HG03469 (cell line): Measurements from ENCODE around the gene EP400.
A peak's percentile ranks its signal among the peaks of the same experiment; 100 is the strongest.

Experiments used
- ATAC-seq: cut with Tn5 transposase; IDR thresholded peaks from one replicate; pipeline ENCODE4 v1.9.1; 2021; ENCODE audit warnings: mild to moderate bottlenecking, moderate library complexity, moderate number of reproducible peaks; ENCODE audit not compliant: unreplicated experiment

The EP400 gene

GRCh38 chr12:131922772-131923171, 27.0 kb upstream of the EP400 start:
- no peak for ATAC-seq

GRCh38 chr12:131923260-131923659, 26.5 kb upstream of the EP400 start:
- ATAC-seq, result peak; percentile 50

DNA sequence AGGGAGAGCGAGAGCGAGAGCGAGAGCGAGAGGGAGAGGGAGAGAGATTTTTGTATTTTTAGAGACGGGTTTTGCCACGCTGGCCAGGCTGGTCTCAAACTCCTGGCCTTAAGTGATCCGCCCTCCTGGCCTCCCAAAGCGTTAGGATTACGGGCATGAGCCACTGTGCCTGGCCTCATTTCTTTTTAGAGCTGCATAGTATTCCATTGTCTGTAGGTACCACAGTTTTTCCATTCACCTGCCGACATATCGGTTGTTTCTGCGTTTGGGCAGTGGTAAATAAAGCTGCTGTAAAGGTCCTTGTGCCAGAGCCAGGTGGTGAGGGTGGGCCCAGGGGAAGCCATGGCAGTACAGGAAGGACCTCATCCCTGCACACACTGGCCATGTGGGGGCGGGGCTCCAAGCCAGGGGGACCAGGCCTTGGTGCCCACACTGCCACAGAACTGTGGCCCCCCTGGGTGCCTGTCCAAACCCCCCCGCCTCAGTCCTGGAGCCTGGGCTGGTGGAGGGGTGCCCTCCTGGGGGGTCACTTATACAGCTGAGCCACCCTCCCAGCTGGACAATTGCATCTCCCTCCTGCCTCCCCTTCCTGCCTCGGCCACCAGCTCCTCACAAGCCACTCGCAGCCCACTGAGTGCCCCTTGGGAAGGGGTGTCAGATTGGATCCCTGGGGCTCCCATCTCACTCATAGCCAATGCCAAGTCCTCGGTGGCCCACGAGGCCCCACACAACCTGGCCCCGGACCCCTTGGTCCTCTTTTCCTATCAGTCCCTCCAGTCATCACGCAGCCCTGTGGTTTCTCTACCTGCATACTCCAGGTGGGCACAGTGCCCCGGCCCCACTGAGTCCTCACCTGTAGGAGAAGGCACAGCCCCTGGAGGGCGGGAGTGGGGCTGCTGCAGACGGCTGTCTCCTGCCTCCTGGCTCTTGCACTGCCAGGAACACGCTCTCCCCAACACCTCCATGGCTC, 22.3 kb upstream of the EP400 start:
- ATAC-seq, result no peak

- ATAC-seq, result no peak
Observed at GRCh38 chr12:131928080-131928710, 21.5 kb upstream of the EP400 start.

- ATAC-seq, result peak; percentile 52
Observed at GRCh38 chr12:131928711-131929580, 20.8 kb upstream of the EP400 start, which contains the start of gene PUS1. Gene PUS1 (plus strand): TSS chr12:131929276. CDS start chr12:131929723, 447 bp downstream.

GRCh38 chr12:131929581-131930456, 19.9 kb upstream of the EP400 start:
- ATAC-seq, result no peak

DNA sequence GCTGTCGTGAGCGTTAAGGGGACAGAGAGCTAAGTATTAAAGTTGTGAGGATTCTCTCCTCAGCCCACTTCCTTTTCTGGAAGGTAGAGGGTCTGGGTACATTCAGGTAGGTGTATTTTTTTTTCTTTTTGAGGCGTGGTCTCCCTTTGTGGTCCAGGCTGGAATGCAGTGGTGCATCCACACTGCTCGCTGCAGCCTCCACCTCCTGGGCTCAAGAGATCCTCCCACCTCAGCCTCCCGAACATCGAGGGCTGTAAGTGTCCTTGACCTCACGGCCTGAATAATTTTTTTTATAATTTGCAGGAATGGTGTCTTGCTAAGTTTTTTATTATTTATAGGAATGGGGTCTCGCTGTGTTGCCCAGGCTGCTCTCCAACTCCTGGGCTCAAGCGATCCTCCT, 19.2 kb upstream of the EP400 start:
- no peak for ATAC-seq

DNA sequence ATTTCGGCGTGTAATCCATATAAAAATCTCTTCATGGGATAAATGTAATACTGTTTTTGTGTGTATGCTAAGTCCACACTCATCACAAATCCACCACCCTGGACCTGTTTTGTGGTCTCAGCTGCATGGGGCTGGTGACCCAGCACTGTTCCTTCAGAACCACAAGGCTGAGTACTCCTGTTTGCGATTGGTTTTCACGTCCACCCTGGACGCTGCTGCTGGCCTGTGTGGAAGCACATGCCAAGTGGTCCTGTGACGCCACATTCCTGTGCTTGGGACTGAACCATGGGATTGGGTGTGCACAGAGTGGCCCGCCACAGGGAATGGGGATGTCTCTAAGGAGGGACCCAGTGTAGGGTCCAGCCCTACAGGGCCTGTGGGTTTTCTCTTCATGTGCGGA, 16.4 kb upstream of the EP400 start:
- no peak for ATAC-seq

GRCh38 chr12:131934535-131934934, 15.2 kb upstream of the EP400 start:
- no peak for ATAC-seq

- ATAC-seq, result no peak
Observed at GRCh38 chr12:131938082-131938481, 11.7 kb upstream of the EP400 start.

- no peak for ATAC-seq
Observed at GRCh38 chr12:131939007-131939406, 10.7 kb upstream of the EP400 start.

GRCh38 chr12:131940141-131940547, 9.6 kb upstream of the EP400 start:
- no peak for ATAC-seq

GRCh38 chr12:131941116-131941986, 8.4 kb upstream of the EP400 start:
- ATAC-seq, result no peak

DNA sequence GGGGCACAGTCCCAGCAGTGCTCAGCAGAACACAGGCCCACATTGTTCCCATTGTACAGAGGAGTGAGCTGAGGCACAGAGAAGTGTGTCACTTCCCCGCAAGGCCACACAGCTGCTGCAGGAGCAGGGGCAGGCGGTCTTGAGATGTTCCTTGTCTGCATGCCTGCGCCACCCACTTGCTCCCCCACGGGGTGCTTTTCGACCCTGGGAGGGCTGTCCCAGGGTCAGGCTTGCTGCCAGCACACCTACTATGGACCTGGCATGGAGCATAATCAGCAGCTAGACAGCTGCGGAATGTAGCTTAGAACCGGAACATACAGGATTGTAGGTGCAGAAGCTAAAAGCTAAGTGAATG, 7.8 kb upstream of the EP400 start:
- ATAC-seq, result no peak

DNA sequence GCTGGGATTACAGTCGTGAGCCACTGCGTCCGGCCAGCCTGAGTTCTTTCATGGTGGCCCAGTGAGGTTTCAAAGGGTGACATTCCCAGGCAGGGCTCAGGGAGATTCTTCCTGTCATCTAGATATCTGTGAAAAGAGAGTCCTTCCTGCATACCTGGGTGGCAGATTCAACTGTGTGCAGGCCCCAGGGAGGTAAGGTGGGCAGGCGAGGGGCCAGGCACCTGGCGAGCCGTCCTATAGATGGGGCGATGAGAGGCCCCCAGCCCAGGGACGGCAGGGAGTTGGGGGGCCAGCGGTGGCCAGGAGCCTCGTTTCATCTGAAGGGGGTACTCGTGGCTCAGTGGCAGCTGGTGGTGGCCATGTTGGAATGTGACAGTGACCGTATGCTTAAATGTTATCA, 7.1 kb upstream of the EP400 start:
- no peak for ATAC-seq

DNA sequence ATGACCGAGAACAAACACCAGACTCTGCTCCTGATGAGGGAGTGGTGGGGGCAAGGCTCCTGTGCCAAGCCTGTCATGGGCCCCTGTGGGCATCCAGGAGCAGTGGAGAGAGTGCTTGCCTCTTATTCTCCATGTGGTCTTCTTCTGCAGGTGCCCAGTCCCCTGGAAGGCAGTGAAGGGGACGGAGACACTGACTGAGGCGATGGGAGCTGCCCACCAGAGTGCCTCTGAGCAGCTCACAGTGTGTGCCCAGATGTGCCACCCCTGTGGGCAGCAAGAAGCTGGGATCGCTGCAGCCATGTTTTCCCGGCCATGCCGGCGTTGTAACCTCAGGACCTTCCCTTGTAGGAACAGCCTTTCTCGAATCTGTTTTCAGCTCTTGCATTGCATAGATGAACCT, 6.4 kb upstream of the EP400 start:
- ATAC-seq, result no peak

GRCh38 chr12:131943876-131944275, 5.9 kb upstream of the EP400 start:
- ATAC-seq, result no peak

DNA sequence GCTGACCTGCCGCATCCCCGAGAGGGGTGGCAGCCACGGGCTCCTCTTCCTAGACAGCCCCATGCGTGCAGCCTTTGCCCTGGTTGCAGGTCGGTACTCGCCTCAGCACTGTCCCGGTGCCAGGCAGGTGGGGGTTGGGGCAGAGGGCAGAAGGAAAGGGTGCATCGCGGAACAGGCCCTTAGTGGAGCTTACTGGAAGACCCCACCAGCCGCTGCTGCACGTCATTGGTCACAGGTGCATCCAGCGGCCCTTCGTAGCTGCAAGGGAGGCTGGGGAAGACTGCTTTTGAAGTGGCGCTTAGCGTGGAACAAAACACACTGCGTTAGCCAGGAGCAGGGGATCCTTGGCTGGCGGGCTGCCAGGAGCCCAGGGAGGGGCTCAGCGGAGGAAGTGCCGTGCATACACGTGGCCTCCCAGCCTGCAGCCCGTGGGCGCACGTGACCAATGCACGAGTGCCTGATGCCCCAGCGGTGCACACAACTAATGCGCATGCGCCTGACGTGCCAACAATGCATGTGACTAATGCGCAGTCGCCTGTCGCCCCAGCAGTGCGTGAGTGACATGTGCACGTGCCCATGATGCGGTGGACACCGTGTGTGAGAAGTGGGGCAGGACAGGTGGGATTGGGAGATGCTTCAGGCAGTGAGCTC, 5.0 kb upstream of the EP400 start:
- no peak for ATAC-seq

- ATAC-seq, result no peak
Observed at GRCh38 chr12:131946757-131947156, 3.0 kb upstream of the EP400 start.
